ENCODE data around the gene TUSC1. TPM values are rescaled to one million over a fixed set of nuclear protein-coding genes. Genes with fewer than 3 reads are reported as not detected.
"Not testable (repeated sequence)": the region's sequence is repeated elsewhere in the genome, so short reads cannot be mapped to it uniquely, and the experiment has no call there.

TUSC1 gene
- total RNA-seq, 8 experiments from 2014 or later: 1.6 to 13.7 (median 7.4) TPM

- in situ Hi-C loops (cut with MboI; ENCODE audit: low pct_unique_long_range_greater_than_20kb in 2 of 9, low sequenced_read_pairs in 9 of 9, unreplicated experiment in 9 of 9): no loop called here
- ATAC-seq (replicated peaks in 6 of 8): no peak
- WGBS, 10 experiments: 21 to 89% (median 68%) methylated on average over 1 to 4 of the region's 4 CpGs; no CpG with 5 or more reads in 2 of the 10 experiments
- peak overlapping the region in 1 of 2 donors; percentile 97 for H3K27ac ChIP-seq
- H3K4me3 ChIP-seq: peak overlapping the region; percentile 55 to 77 (median 65)
- peaks cover 14 to 15% of the 10 kb centered on the region in 2 donors for H3K4me1 ChIP-seq (replicated peaks in 1 of 2)
These were observed 659 bp upstream of the TUSC1 start for GRCh38 chr9:25678846-25679360.

GRCh38 chr9:25677301-25678146, 720 bp downstream of the TUSC1 start:
- peak; percentile 65 to 88 (median 78) for ATAC-seq (replicated peaks in 6 of 8)
- Histone ChIP-seq H3K27ac (peak overlapping the region; percentile 87 to 97), H3K4me3 (peak overlapping the region; percentile 55 to 77 (median 65)), H3K4me1 (replicated peaks in 1 of 2) (peaks cover 14 to 15% of the 10 kb centered on the region in 2 donors)
- in situ Hi-C loops (cut with MboI; ENCODE audit: low pct_unique_long_range_greater_than_20kb in 2 of 9, low sequenced_read_pairs in 9 of 9, unreplicated experiment in 9 of 9): no loop called here
- WGBS, 10 experiments: 0 to 100% (median 8%) methylated on average over 1 to 10 of the region's 77 CpGs; no CpG with 5 or more reads in 3 of the 10 experiments

GRCh38 chr9:25675858-25676257, 2.4 kb downstream of the TUSC1 start:
- H3K4me3 ChIP-seq; in situ Hi-C loops (cut with MboI; ENCODE audit: low pct_unique_long_range_greater_than_20kb in 2 of 9, low sequenced_read_pairs in 9 of 9, unreplicated experiment in 9 of 9); H3K27ac ChIP-seq; ATAC-seq (replicated peaks in 6 of 8): not testable (repeated sequence)
- 48 to 100% methylated on average over 1 to 2 of the region's 2 CpGs; no CpG with 5 or more reads in 8 of the 10 experiments for WGBS, 10 experiments
- H3K4me1 ChIP-seq (replicated peaks in 1 of 2): peaks cover 14 to 15% of the 10 kb centered on the region in 2 donors

DNA sequence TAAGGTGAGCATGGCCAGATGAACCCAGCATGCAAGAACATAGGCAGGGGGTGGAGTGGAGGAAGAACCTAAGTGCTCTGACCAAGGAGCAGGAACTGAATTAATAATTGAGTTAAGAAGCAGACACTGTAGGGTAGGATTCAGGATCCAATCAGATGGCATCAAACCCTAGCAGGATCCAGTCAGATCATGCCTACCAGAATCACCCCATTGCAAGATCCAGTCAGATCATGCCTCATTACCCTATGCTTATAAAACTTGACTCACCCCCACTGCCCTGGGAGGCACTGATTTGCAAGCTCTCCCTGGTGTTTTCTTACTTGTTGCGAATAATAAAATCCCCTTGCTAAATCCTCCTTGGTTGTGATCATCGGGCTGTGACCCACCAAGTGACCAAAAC, 19.7 kb downstream of the TUSC1 start:
- in situ Hi-C loops (cut with MboI; ENCODE audit: low pct_unique_long_range_greater_than_20kb in 2 of 9, low sequenced_read_pairs in 9 of 9, unreplicated experiment in 9 of 9): no loop called here
- H3K27ac ChIP-seq: no peak overlapping the region
- WGBS, 10 experiments: 0 to 100% (median 80%) methylated on average over 1 to 2 of the region's 2 CpGs; no CpG with 5 or more reads in 2 of the 10 experiments
- no peak overlapping the region for H3K4me3 ChIP-seq
- no peaks in the 10 kb centered on the region for H3K4me1 ChIP-seq (replicated peaks in 1 of 2)
- peak in 2 of 8 experiments; percentile 29 to 50 for ATAC-seq (replicated peaks in 6 of 8)

DNA sequence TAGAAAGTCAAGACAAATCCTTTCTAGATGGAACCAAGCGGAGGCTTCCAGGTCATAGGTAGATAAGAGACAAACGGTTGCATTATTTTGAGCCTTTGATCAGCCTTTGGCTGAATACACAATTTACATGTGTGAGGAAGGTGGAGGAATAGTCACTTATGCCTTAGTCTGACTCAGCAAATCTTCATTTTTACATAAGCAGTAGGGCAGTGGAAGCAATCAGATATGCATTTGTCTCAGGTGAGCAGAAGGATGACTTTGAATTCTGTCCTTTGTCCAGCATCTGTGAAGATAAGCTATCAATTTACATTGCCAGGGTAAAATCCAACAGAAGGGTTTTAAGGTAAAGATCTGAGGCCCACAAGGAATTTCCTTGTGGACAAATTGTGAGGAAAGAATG, 23.8 kb downstream of the TUSC1 start:
- in situ Hi-C loops (cut with MboI; ENCODE audit: low pct_unique_long_range_greater_than_20kb in 2 of 9, low sequenced_read_pairs in 9 of 9, unreplicated experiment in 9 of 9): no loop called here
- H3K4me1 ChIP-seq (replicated peaks in 1 of 2): no peaks in the 10 kb centered on the region
- H3K4me3 ChIP-seq: no peak overlapping the region
- no peak overlapping the region for H3K27ac ChIP-seq
- WGBS, 10 experiments: 33 to 100% (median 73%) methylated on average over 1 to 2 of the region's 2 CpGs; no CpG with 5 or more reads in 2 of the 10 experiments
- ATAC-seq (replicated peaks in 6 of 8): no peak

GRCh38 chr9:25648116-25648515, 30.1 kb downstream of the TUSC1 start:
- ATAC-seq (replicated peaks in 6 of 8): no peak
- Histone ChIP-seq H3K4me3 (no peak overlapping the region), H3K4me1 (replicated peaks in 1 of 2) (no peaks in the 10 kb centered on the region), H3K27ac (no peak overlapping the region)
- in situ Hi-C loops (cut with MboI; ENCODE audit: low pct_unique_long_range_greater_than_20kb in 2 of 9, low sequenced_read_pairs in 9 of 9, unreplicated experiment in 9 of 9): no loop called here
- WGBS, 10 experiments: 4 to 100% (median 84%) methylated on average over 1 to 3 of the region's 3 CpGs

GRCh38 chr9:25636026-25636425, 42.2 kb downstream of the TUSC1 start:
- ATAC-seq (replicated peaks in 6 of 8): no peak
- 0 to 100% (median 73%) methylated on average over 1 to 2 of the region's 2 CpGs; no CpG with 5 or more reads in 2 of the 10 experiments for WGBS, 10 experiments
- no peak overlapping the region for H3K4me3 ChIP-seq
- no peak overlapping the region for H3K27ac ChIP-seq
- peaks cover 0 to 13% of the 10 kb centered on the region in 2 donors for H3K4me1 ChIP-seq (replicated peaks in 1 of 2)
- in situ Hi-C loops (cut with MboI; ENCODE audit: low pct_unique_long_range_greater_than_20kb in 2 of 9, low sequenced_read_pairs in 9 of 9, unreplicated experiment in 9 of 9): no loop called here

GRCh38 chr9:25629231-25629630, 49.0 kb downstream of the TUSC1 start:
- Histone ChIP-seq H3K27ac (no peak overlapping the region), H3K4me3 (no peak overlapping the region), H3K4me1 (replicated peaks in 1 of 2) (peaks cover 0 to 16% of the 10 kb centered on the region in 2 donors)
- peak in 4 of 8 experiments; percentile 23 to 57 (median 44) for ATAC-seq (replicated peaks in 6 of 8)
- in situ Hi-C loops (cut with MboI; ENCODE audit: low pct_unique_long_range_greater_than_20kb in 2 of 9, low sequenced_read_pairs in 9 of 9, unreplicated experiment in 9 of 9): no loop called here
- WGBS, 10 experiments: 0 to 68% (median 41%) methylated on average over 1 to 3 of the region's 3 CpGs; no CpG with 5 or more reads in 2 of the 10 experiments
